ENCODE measurements around the gene ANXA3. TPM values are rescaled to one million over a fixed set of nuclear protein-coding genes. Genes with fewer than 3 reads are reported as not detected.

The ANXA3 gene
- total RNA-seq, 1 donor from 2014 or later: not detected

GRCh38 chr4:78601013-78601412, 49.4 kb downstream of the ANXA3 start:
- H3K36me3 Mint-ChIP-seq (ENCODE audit: low read depth): no peaks in the 10 kb centered on the region
- H3K4me3 Mint-ChIP-seq: no peak overlapping the region
- no peaks in the 10 kb centered on the region for H3K9me3 Mint-ChIP-seq
- TF ChIP-seq CTCF (conservative IDR thresholded peaks at IDR 0.05): no peak
- H3K4me1 Mint-ChIP-seq: no peaks in the 10 kb centered on the region
- H3K27ac Mint-ChIP-seq (ENCODE audit: unreplicated experiment): no peak overlapping the region
- H3K27me3 Mint-ChIP-seq (ENCODE audit: low read depth): no peaks in the 10 kb centered on the region
- DNase-seq (ENCODE audit: low read depth, low spot score): no peak

GRCh38 chr4:78602334-78602733, 50.8 kb downstream of the ANXA3 start:
- H3K9me3 Mint-ChIP-seq: no peaks in the 10 kb centered on the region
- H3K27me3 Mint-ChIP-seq (ENCODE audit: low read depth): no peaks in the 10 kb centered on the region
- DNase-seq (ENCODE audit: low read depth, low spot score): no peak
- TF ChIP-seq CTCF (conservative IDR thresholded peaks at IDR 0.05): no peak
- H3K4me1 Mint-ChIP-seq: no peaks in the 10 kb centered on the region
- no peak overlapping the region for H3K4me3 Mint-ChIP-seq
- no peaks in the 10 kb centered on the region for H3K36me3 Mint-ChIP-seq (ENCODE audit: low read depth)
- no peak overlapping the region for H3K27ac Mint-ChIP-seq (ENCODE audit: unreplicated experiment)

GRCh38 chr4:78603384-78603783, 51.8 kb downstream of the ANXA3 start:
- Mint-ChIP-seq H3K36me3 (ENCODE audit: low read depth) (no peaks in the 10 kb centered on the region), H3K27ac (ENCODE audit: unreplicated experiment) (no peak overlapping the region), H3K4me3 (no peak overlapping the region), H3K4me1 (no peaks in the 10 kb centered on the region), H3K27me3 (ENCODE audit: low read depth) (no peaks in the 10 kb centered on the region), H3K9me3 (no peaks in the 10 kb centered on the region)
- no peak for TF ChIP-seq CTCF (conservative IDR thresholded peaks at IDR 0.05)
- DNase-seq (ENCODE audit: low read depth, low spot score): no peak

- Mint-ChIP-seq H3K36me3 (ENCODE audit: low read depth) (no peaks in the 10 kb centered on the region), H3K27me3 (ENCODE audit: low read depth) (no peaks in the 10 kb centered on the region), H3K4me3 (no peak overlapping the region), H3K9me3 (no peaks in the 10 kb centered on the region), H3K4me1 (no peaks in the 10 kb centered on the region), H3K27ac (ENCODE audit: unreplicated experiment) (no peak overlapping the region)
- no peak for DNase-seq (ENCODE audit: low read depth, low spot score)
- TF ChIP-seq CTCF (conservative IDR thresholded peaks at IDR 0.05): no peak
These were observed 53.4 kb downstream of the ANXA3 start for GRCh38 chr4:78604988-78605387.

GRCh38 chr4:78606035-78606434, 54.5 kb downstream of the ANXA3 start:
- no peaks in the 10 kb centered on the region for H3K36me3 Mint-ChIP-seq (ENCODE audit: low read depth)
- no peak overlapping the region for H3K27ac Mint-ChIP-seq (ENCODE audit: unreplicated experiment)
- no peaks in the 10 kb centered on the region for H3K27me3 Mint-ChIP-seq (ENCODE audit: low read depth)
- H3K9me3 Mint-ChIP-seq: no peaks in the 10 kb centered on the region
- TF ChIP-seq CTCF (conservative IDR thresholded peaks at IDR 0.05): no peak
- H3K4me3 Mint-ChIP-seq: no peak overlapping the region
- no peaks in the 10 kb centered on the region for H3K4me1 Mint-ChIP-seq
- DNase-seq (ENCODE audit: low read depth, low spot score): no peak
